Measurements from ENCODE around the gene ELMOD3. TPM values are rescaled to one million over a fixed set of nuclear protein-coding genes. Genes with fewer than 3 reads are reported as not detected.
"Not testable (repeated sequence)": the region's sequence is repeated elsewhere in the genome, so short reads cannot be mapped to it uniquely, and the experiment has no call there.

The ELMOD3 gene
- polyA plus RNA-seq, 3 donors = 6.1 to 53.3 (median 7.2) TPM

- H3K79me2 ChIP-seq (ENCODE audit: insufficient read depth, low read length) = peaks cover 28% of the 10 kb centered on the region
- peak overlapping the region in 1 of 7 donors; percentile 78 for H3K27ac Mint-ChIP-seq
- H3K4me1 Mint-ChIP-seq = peaks cover 16% of the 10 kb centered on the region
- H3K36me3 ChIP-seq (replicated peaks in 1 of 2; ENCODE audit: control insufficient read depth in 1 of 2, insufficient read depth in 2 of 2, low read length in 2 of 2) = no peaks in the 10 kb centered on the region
- H3K9me3 ChIP-seq (replicated peaks in 1 of 2; ENCODE audit: control insufficient read depth in 1 of 2, insufficient read depth in 1 of 2, low read length in 2 of 2) = no peaks in the 10 kb centered on the region
- TF ChIP-seq, protein P1, sequence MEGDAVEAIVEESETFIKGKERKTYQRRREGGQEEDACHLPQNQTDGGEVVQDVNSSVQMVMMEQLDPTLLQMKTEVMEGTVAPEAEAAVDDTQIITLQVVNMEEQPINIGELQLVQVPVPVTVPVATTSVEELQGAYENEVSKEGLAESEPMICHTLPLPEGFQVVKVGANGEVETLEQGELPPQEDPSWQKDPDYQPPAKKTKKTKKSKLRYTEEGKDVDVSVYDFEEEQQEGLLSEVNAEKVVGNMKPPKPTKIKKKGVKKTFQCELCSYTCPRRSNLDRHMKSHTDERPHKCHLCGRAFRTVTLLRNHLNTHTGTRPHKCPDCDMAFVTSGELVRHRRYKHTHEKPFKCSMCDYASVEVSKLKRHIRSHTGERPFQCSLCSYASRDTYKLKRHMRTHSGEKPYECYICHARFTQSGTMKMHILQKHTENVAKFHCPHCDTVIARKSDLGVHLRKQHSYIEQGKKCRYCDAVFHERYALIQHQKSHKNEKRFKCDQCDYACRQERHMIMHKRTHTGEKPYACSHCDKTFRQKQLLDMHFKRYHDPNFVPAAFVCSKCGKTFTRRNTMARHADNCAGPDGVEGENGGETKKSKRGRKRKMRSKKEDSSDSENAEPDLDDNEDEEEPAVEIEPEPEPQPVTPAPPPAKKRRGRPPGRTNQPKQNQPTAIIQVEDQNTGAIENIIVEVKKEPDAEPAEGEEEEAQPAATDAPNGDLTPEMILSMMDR (IDR thresholded peaks at IDR 0.05) = no peak
- peaks cover 4% of the 10 kb centered on the region for H4K20me1 ChIP-seq (ENCODE audit: insufficient read depth, low read length)
- H3K4me2 ChIP-seq (replicated peaks; ENCODE audit: extremely low read depth, low read length, poor library complexity, severe bottlenecking) = no peak overlapping the region
- H3K36me3 Mint-ChIP-seq = peaks cover 0 to under 1% of the 10 kb centered on the region in 2 donors
- H3K4me3 ChIP-seq (replicated peaks in 1 of 3; ENCODE audit: low read depth in 2 of 3, low read length in 3 of 3) = no peak overlapping the region
- peaks cover 0 to 3% (median 2%) of the 10 kb centered on the region in 3 donors for H3K27me3 Mint-ChIP-seq (ENCODE audit: low read depth in 3 of 3)
- no peak for DNase-seq
- peaks cover 0 to 6% (median 2%) of the 10 kb centered on the region in 7 donors for H3K9me3 Mint-ChIP-seq
- H3K27ac ChIP-seq (ENCODE audit: low read depth in 1 of 2, low read length in 2 of 2) = no peak overlapping the region
- no peaks in the 10 kb centered on the region for H3K27me3 ChIP-seq (ENCODE audit: control insufficient read depth in 2 of 2, insufficient read depth in 2 of 2, low read length in 2 of 2)
- H2AFZ ChIP-seq (ENCODE audit: insufficient read depth, low read depth, low read length, poor library complexity, severe bottlenecking) = no peak overlapping the region
- H3K4me3 Mint-ChIP-seq = no peak overlapping the region
- peaks cover 16 to 22% of the 10 kb centered on the region in 2 donors for H3K4me1 ChIP-seq (ENCODE audit: control insufficient read depth in 1 of 2, insufficient read depth in 2 of 2, low read length in 2 of 2)
- no peak overlapping the region for H3K9ac ChIP-seq (ENCODE audit: insufficient read depth, low read length, poor library complexity, severe bottlenecking)
- intact Hi-C loops (cut with micrococcal nuclease) = no loop called here
- WGBS (ENCODE audit: insufficient coverage) = 100% methylated on average over 2 of the region's 13 CpGs
Observed at GRCh38 chr2:85330839-85331636, 23.5 kb upstream of the ELMOD3 start.

DNA sequence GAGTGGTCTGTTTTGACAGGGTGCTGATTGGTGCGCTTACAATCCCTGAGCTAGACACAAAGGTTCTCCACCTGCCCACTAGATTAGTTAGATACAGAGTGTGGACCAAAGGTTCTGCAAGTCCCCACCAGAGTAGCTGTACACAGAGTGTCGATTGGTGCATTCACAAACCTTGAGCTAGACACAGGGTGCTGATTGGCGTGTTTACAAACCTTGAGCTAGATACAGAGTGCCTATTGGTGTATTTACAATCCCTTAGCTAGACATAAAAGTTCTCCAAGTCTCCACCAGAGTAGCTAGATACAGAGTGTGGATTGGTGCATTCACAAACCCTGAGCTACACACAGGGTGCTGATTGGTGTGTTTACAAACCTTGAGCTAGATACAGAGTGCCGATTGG lies 20.7 kb upstream of the ELMOD3 start:
- H3K4me3 Mint-ChIP-seq; H3K9me3 Mint-ChIP-seq; H3K79me2 ChIP-seq (ENCODE audit: insufficient read depth, low read length); H3K4me2 ChIP-seq (replicated peaks; ENCODE audit: extremely low read depth, low read length, poor library complexity, severe bottlenecking); H3K36me3 Mint-ChIP-seq; H3K27ac Mint-ChIP-seq; H3K27ac ChIP-seq (ENCODE audit: low read depth in 1 of 2, low read length in 2 of 2); intact Hi-C loops (cut with micrococcal nuclease); DNase-seq; H3K4me1 ChIP-seq (ENCODE audit: control insufficient read depth in 1 of 2, insufficient read depth in 2 of 2, low read length in 2 of 2); H3K27me3 ChIP-seq (ENCODE audit: control insufficient read depth in 2 of 2, insufficient read depth in 2 of 2, low read length in 2 of 2); H3K9me3 ChIP-seq (replicated peaks in 1 of 2; ENCODE audit: control insufficient read depth in 1 of 2, insufficient read depth in 1 of 2, low read length in 2 of 2); H4K20me1 ChIP-seq (ENCODE audit: insufficient read depth, low read length); H2AFZ ChIP-seq (ENCODE audit: insufficient read depth, low read depth, low read length, poor library complexity, severe bottlenecking); H3K4me1 Mint-ChIP-seq; H3K9ac ChIP-seq (ENCODE audit: insufficient read depth, low read length, poor library complexity, severe bottlenecking); H3K36me3 ChIP-seq (replicated peaks in 1 of 2; ENCODE audit: control insufficient read depth in 1 of 2, insufficient read depth in 2 of 2, low read length in 2 of 2); H3K4me3 ChIP-seq (replicated peaks in 1 of 3; ENCODE audit: low read depth in 2 of 3, low read length in 3 of 3): not testable (repeated sequence)
- WGBS (ENCODE audit: insufficient coverage) = 100% methylated on average over 1 of the region's 4 CpGs
- peaks cover 0 to 11% (median 2%) of the 10 kb centered on the region in 3 donors for H3K27me3 Mint-ChIP-seq (ENCODE audit: low read depth in 3 of 3)
